Measurements from ENCODE around the gene ACVR1C. TPM values are rescaled to one million over a fixed set of nuclear protein-coding genes. Genes with fewer than 3 reads are reported as not detected.

The ACVR1C gene
- total RNA-seq, 1 experiment from 2014 or later: 1.2 TPM

GRCh38 chr2:157506586-157506985, 122.1 kb downstream of the ACVR1C start:
- Histone ChIP-seq H3K4me3 (replicated peaks in 1 of 2; ENCODE audit: low read depth in 1 of 2, low read length in 2 of 2) (no peak overlapping the region), H3K9ac (ENCODE audit: low read length) (no peak overlapping the region), H3K4me2 (ENCODE audit: low read length) (no peak overlapping the region), H3K79me2 (ENCODE audit: insufficient read depth, low read length) (no peaks in the 10 kb centered on the region), H3K27ac (ENCODE audit: low read depth, low read length) (no peak overlapping the region), H3K9me3 (ENCODE audit: control insufficient read depth in 1 of 2, insufficient read depth in 1 of 2, low read depth in 1 of 2, low read length in 2 of 2) (peaks cover 0 to 3% of the 10 kb centered on the region in 2 experiments; a peak in 1 of 4 replicates), H2AFZ (ENCODE audit: low read depth, low read length, poor library complexity, severe bottlenecking) (no peak overlapping the region), H4K20me1 (ENCODE audit: insufficient read depth) (no peaks in the 10 kb centered on the region), H3K27me3 (ENCODE audit: insufficient read depth, low read length) (no peaks in the 10 kb centered on the region), H3K36me3 (ENCODE audit: control insufficient read depth in 1 of 2, insufficient read depth in 2 of 2, low read length in 2 of 2) (no peaks in the 10 kb centered on the region), H3K9me2 (ENCODE audit: insufficient read depth) (no peaks in the 10 kb centered on the region), H3K4me1 (ENCODE audit: control insufficient read depth in 1 of 2, insufficient read depth in 2 of 2, low read length in 2 of 2) (peaks cover 0 to 4% of the 10 kb centered on the region in 2 experiments; a peak in 1 of 4 replicates)
- ATAC-seq (no peak), DNase-seq (ENCODE audit: low read depth, low spot score) (no peak)
- no TSS peak for BruUV-seq (replicated peaks)
- intact Hi-C loops (cut with micrococcal nuclease): no loop called here
- RAD21 ChIA-PET (ENCODE audit: low non-redundant PET in 1 of 2, low total read pairs in 2 of 2, uncharacterized antibody in 2 of 2, unreplicated experiment in 2 of 2): no interaction called here
- TF ChIP-seq ZBTB33 (IDR thresholded peaks at IDR 0.05; ENCODE audit: extremely low read depth, insufficient replicate concordance, low read length): no peak
- no peak for TF ChIP-seq EZH2 (IDR thresholded peaks at IDR 0.05)
- no peak for TF ChIP-seq YY1 (IDR thresholded peaks at IDR 0.05; ENCODE audit: extremely low read depth, insufficient replicate concordance, low read depth, low read length)
- no peak for TF ChIP-seq CTCF (IDR thresholded peaks at IDR 0.05 in 2 of 3, conservative IDR thresholded peaks at IDR 0.05 in 1 of 3; ENCODE audit: borderline replicate concordance in 1 of 3, insufficient read depth in 1 of 3, low read depth in 2 of 3, low read length in 2 of 3)
- TF ChIP-seq SIN3A (IDR thresholded peaks at IDR 0.05; ENCODE audit: low read depth): no peak
- TF ChIP-seq TCF7L2 (IDR thresholded peaks at IDR 0.05; ENCODE audit: borderline replicate concordance, extremely low read depth, insufficient read depth, insufficient read length): no peak
- TF ChIP-seq ZFX (IDR thresholded peaks at IDR 0.05): no peak
- no peak for TF ChIP-seq CEBPB (IDR thresholded peaks at IDR 0.05; ENCODE audit: low read depth)
- no peak for TF ChIP-seq REST (IDR thresholded peaks at IDR 0.05; ENCODE audit: low read depth)
- TF ChIP-seq EZH2phosphoT487 (IDR thresholded peaks at IDR 0.05; ENCODE audit: borderline replicate concordance): no peak
- no peak for TF ChIP-seq CBX3 (IDR thresholded peaks at IDR 0.05; ENCODE audit: low read depth)
- TF ChIP-seq SRF (IDR thresholded peaks at IDR 0.05; ENCODE audit: low read depth): no peak
- TF ChIP-seq ZNF274 (IDR thresholded peaks at IDR 0.05; ENCODE audit: low read depth, low read length): no peak
- TF ChIP-seq POLR2A (IDR thresholded peaks at IDR 0.05; ENCODE audit: borderline replicate concordance, extremely low read depth, insufficient read depth, insufficient read length): no peak
- no peak for TF ChIP-seq ELF1 (IDR thresholded peaks at IDR 0.05; ENCODE audit: borderline replicate concordance, low read depth)
- TF ChIP-seq POLR2AphosphoS5 (IDR thresholded peaks at IDR 0.05; ENCODE audit: low read depth, low read length): no peak
- CTCF ChIA-PET: interaction anchor here (1.0 kb wide), 1 partner anchor 123 kb away, joined by 3 read pairs; no protein-coding TSS in a partner anchor
- POLR2A ChIA-PET: no interaction called here
